ENCODE measurements around the gene CARS2. TPM values are rescaled to one million over a fixed set of nuclear protein-coding genes. Genes with fewer than 3 reads are reported as not detected.
"Not testable (repeated sequence)": the region's sequence is repeated elsewhere in the genome, so short reads cannot be mapped to it uniquely, and the experiment has no call there.

The CARS2 gene
- total and polyA plus RNA-seq, 2 donors (not counting 3 experiments of a cell fraction or from before 2014, with no cell fraction given): 42.0 to 51.2 TPM

GRCh38 chr13:110661256-110661655 is 44.7 kb downstream of the CARS2 start:
- Histone ChIP-seq H2AFZ (ENCODE audit: low read depth, low read length) (no peak overlapping the region), H3K4me2 (ENCODE audit: insufficient read depth, low read length) (no peak overlapping the region), H3K9ac (replicated peaks; ENCODE audit: extremely low read depth, insufficient read depth, low read length) (no peak overlapping the region), H3K4me1 (ENCODE audit: control insufficient read depth, extremely low read depth, insufficient read depth, low read length) (no peaks in the 10 kb centered on the region), H3K4me3 (replicated peaks in 1 of 3; ENCODE audit: insufficient read depth in 1 of 3, low read depth in 1 of 3, low read length in 3 of 3) (no peak overlapping the region), H3K27ac (ENCODE audit: insufficient read depth, low read depth, low read length) (no peak overlapping the region), H3K9me1 (replicated peaks; ENCODE audit: control insufficient read depth, extremely low read depth, insufficient read depth, low read length) (no peaks in the 10 kb centered on the region), H3K79me2 (ENCODE audit: control insufficient read depth, insufficient read depth, low read length) (no peaks in the 10 kb centered on the region), H4K20me1 (replicated peaks; ENCODE audit: control insufficient read depth, extremely low read depth, insufficient read depth, low read length) (no peaks in the 10 kb centered on the region), H3K36me3 (ENCODE audit: control insufficient read depth in 2 of 2, extremely low read depth in 1 of 2, insufficient read depth in 2 of 2, low read length in 2 of 2) (peaks cover 0 to 18% of the 10 kb centered on the region in 2 experiments), H3K27me3 (ENCODE audit: control insufficient read depth in 2 of 2, insufficient read depth in 2 of 2, low read length in 2 of 2) (no peaks in the 10 kb centered on the region), H3K9me3 (replicated peaks; ENCODE audit: control insufficient read depth, insufficient read depth, low read length) (no peaks in the 10 kb centered on the region)
- BruUV-seq (replicated peaks): no TSS peak
- no peak for DNase-seq (ENCODE audit: low read depth, low spot score)
- FAIRE-seq: no peak
- no peak for TF ChIP-seq GATA2 (IDR thresholded peaks at IDR 0.05; ENCODE audit: insufficient read depth, insufficient read length, low read depth, low read length)
- TF ChIP-seq MAX (IDR thresholded peaks at IDR 0.05; ENCODE audit: insufficient read depth, insufficient read length): no peak
- no peak for TF ChIP-seq FOS (IDR thresholded peaks at IDR 0.05; ENCODE audit: borderline replicate concordance, insufficient read depth, low read length)
- no peak for TF ChIP-seq POLR2A (IDR thresholded peaks at IDR 0.05; ENCODE audit: low read depth, low read length)
- TF ChIP-seq JUN (IDR thresholded peaks at IDR 0.05; ENCODE audit: borderline replicate concordance, insufficient read depth, insufficient read length, low read depth): no peak
- no peak for TF ChIP-seq MYC (IDR thresholded peaks at IDR 0.05; ENCODE audit: low read depth, low read length)
- TF ChIP-seq EZH2 (IDR thresholded peaks at IDR 0.05; ENCODE audit: borderline replicate concordance, low read depth, low read length, severe bottlenecking): no peak
- no peak for TF ChIP-seq POLR2AphosphoS5 (IDR thresholded peaks at IDR 0.05; ENCODE audit: insufficient read depth, low read depth, low read length)
- no peak for TF ChIP-seq CTCF (IDR thresholded peaks at IDR 0.05; ENCODE audit: extremely low read depth in 1 of 2, insufficient read depth in 1 of 2, low read depth in 1 of 2, low read length in 2 of 2)
- intact Hi-C loops (cut with micrococcal nuclease) (no loop called here), dilution Hi-C loops (cut with MboI; ENCODE audit: extremely low pct_ligation_motif_present, low sequenced_read_pairs) (no loop called here)
- POLR2A ChIA-PET: no interaction called here
- CTCF ChIA-PET: interaction anchor here (0.9 kb wide), 1 partner anchor 157 kb away, joined by 3 read pairs; no protein-coding TSS in a partner anchor

DNA sequence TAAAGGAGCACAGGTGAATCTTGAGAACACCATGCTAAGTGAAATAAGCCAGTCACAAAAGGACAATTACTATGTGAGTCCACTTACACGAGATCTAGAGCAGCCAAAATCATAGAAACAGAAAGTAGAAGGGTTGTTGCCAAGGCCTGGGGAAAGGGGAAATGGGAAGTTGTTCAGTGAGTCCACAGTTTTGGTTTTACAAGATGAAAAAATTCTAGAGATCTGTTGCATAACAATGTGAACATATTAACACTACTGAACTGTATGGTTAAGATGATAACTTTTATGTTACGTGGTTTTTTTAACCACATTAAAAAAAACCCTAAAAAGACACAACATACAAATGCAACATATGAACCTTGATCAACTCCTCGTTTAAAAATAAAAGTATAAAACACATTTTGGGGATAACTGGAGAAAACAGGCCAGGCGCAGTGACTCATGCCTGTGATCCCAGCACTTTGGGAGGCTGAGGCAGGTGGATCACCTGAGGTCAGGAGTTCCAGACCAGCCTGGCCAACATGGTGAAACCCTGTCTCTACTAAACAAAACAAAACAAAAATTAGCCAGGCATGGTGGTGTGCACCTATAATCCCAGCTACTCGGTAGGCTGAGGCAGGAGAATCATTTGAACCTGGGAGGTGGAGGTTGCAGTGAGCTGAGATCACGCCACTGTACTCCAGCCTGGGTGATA is 47.6 kb downstream of the CARS2 start:
- H3K9ac ChIP-seq (replicated peaks; ENCODE audit: extremely low read depth, insufficient read depth, low read length); H3K4me3 ChIP-seq (replicated peaks in 1 of 3; ENCODE audit: insufficient read depth in 1 of 3, low read depth in 1 of 3, low read length in 3 of 3); H3K36me3 ChIP-seq (ENCODE audit: control insufficient read depth in 2 of 2, extremely low read depth in 1 of 2, insufficient read depth in 2 of 2, low read length in 2 of 2); intact Hi-C loops (cut with micrococcal nuclease); BruUV-seq (replicated peaks); FAIRE-seq; H3K4me1 ChIP-seq (ENCODE audit: control insufficient read depth, extremely low read depth, insufficient read depth, low read length); H3K27me3 ChIP-seq (ENCODE audit: control insufficient read depth in 2 of 2, insufficient read depth in 2 of 2, low read length in 2 of 2); H3K9me3 ChIP-seq (replicated peaks; ENCODE audit: control insufficient read depth, insufficient read depth, low read length); POLR2A ChIA-PET; DNase-seq (ENCODE audit: low read depth, low spot score); H3K79me2 ChIP-seq (ENCODE audit: control insufficient read depth, insufficient read depth, low read length); H3K27ac ChIP-seq (ENCODE audit: insufficient read depth, low read depth, low read length); H3K9me1 ChIP-seq (replicated peaks; ENCODE audit: control insufficient read depth, extremely low read depth, insufficient read depth, low read length); H2AFZ ChIP-seq (ENCODE audit: low read depth, low read length); dilution Hi-C loops (cut with MboI; ENCODE audit: extremely low pct_ligation_motif_present, low sequenced_read_pairs); H3K4me2 ChIP-seq (ENCODE audit: insufficient read depth, low read length); H4K20me1 ChIP-seq (replicated peaks; ENCODE audit: control insufficient read depth, extremely low read depth, insufficient read depth, low read length): not testable (repeated sequence)
- CTCF ChIA-PET: interaction anchor here (0.7 kb wide), 1 partner anchor 9 kb away, joined by 3 read pairs; no protein-coding TSS in a partner anchor
